ENCODE data around the gene SIGLEC7. TPM values are rescaled to one million over a fixed set of nuclear protein-coding genes. Genes with fewer than 3 reads are reported as not detected.
A peak's percentile ranks its signal among the peaks of the same experiment; 100 is the strongest.

SIGLEC7 gene
- total RNA-seq, 2 donors from 2014 or later: 2.4 to 5.9 TPM

DNA sequence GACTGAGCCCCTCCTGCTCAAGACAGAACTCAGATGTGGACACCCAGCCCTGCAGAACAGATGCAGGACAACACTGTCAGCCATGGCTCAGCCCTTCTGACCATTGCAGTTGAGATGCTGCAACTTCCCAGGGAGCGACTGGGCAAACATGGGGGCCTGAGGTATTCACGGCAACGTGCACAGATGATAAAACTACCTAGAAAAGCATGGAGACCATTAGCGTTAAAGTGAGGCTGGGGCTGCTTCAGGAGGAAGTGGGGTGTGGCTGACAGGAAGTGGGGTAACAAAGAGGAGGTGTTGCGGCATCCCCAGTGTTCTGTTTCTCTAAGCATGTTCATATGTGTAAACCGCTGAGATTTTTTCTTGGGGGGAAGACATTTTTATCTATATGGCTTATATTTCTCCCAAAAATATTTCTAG is 18.7 kb upstream of the SIGLEC7 start:
- TF ChIP-seq, protein P1, sequence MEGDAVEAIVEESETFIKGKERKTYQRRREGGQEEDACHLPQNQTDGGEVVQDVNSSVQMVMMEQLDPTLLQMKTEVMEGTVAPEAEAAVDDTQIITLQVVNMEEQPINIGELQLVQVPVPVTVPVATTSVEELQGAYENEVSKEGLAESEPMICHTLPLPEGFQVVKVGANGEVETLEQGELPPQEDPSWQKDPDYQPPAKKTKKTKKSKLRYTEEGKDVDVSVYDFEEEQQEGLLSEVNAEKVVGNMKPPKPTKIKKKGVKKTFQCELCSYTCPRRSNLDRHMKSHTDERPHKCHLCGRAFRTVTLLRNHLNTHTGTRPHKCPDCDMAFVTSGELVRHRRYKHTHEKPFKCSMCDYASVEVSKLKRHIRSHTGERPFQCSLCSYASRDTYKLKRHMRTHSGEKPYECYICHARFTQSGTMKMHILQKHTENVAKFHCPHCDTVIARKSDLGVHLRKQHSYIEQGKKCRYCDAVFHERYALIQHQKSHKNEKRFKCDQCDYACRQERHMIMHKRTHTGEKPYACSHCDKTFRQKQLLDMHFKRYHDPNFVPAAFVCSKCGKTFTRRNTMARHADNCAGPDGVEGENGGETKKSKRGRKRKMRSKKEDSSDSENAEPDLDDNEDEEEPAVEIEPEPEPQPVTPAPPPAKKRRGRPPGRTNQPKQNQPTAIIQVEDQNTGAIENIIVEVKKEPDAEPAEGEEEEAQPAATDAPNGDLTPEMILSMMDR (IDR thresholded peaks at IDR 0.05): no peak
- no peak for ATAC-seq (ENCODE audit: insufficient number of reproducible peaks, low FRiP score, low read depth)
- no peak for DNase-seq (ENCODE audit: low spot score)
- Histone ChIP-seq H3K27ac (peak overlapping the region in 1 of 2 donors; percentile 30), H3K36me3 (no peaks in the 10 kb centered on the region), H3K4me1 (ENCODE audit: control insufficient read depth in 1 of 2, low read depth in 2 of 2) (no peaks in the 10 kb centered on the region), H3K9me3 (no peaks in the 10 kb centered on the region), H3K4me3 (no peak overlapping the region), H3K27me3 (replicated peaks; ENCODE audit: insufficient read depth) (no peaks in the 10 kb centered on the region)

DNA sequence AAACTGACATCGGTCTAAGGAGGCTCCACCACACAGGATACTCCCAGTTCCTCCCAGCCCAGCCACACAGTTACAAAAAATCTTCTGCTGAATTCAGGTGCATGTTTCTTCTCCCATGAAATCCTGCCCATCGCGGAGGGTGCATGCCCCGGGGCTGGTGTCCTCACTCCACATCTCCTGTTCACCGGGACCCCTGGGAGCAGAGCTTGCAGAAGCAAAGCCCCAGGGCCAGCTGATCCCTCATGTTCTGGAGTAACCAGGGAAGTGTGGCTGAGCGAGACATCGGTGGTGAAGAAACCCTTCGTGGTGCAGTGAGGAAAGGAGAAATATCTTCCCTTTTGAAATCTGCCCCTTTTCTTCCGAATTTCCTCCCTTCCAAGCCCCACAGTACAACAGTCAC is 18.3 kb upstream of the SIGLEC7 start:
- Histone ChIP-seq H3K4me1 (ENCODE audit: control insufficient read depth in 1 of 2, low read depth in 2 of 2) (no peaks in the 10 kb centered on the region), H3K36me3 (no peaks in the 10 kb centered on the region), H3K4me3 (no peak overlapping the region), H3K9me3 (no peaks in the 10 kb centered on the region), H3K27ac (peak overlapping the region in 1 of 2 donors; percentile 52), H3K27me3 (replicated peaks; ENCODE audit: insufficient read depth) (no peaks in the 10 kb centered on the region)
- no peak for DNase-seq (ENCODE audit: low spot score)
- no peak for ATAC-seq (ENCODE audit: insufficient number of reproducible peaks, low FRiP score, low read depth)
- TF ChIP-seq, protein P1 (IDR thresholded peaks at IDR 0.05): no peak

DNA sequence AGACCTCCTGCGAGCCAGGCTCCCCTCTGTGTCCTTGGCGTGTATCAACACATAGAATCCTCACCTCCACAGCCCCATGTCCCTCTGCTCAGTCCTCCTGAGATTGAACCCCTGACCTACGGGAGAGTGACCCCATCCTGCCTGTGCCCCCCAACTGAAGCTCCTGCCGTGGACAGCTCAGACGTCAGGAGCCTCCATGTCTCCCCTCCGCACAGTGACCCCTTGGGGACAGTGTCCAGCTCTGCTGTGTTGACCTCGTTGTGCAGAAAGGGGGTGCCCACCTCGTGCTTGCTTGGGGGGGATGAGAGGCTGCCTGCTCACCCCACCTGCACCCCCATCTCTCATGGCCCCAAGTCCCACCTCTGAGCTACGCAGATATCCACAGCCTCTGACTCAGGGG is 17.9 kb upstream of the SIGLEC7 start:
- no peak for ATAC-seq (ENCODE audit: insufficient number of reproducible peaks, low FRiP score, low read depth)
- TF ChIP-seq, protein P1 (IDR thresholded peaks at IDR 0.05): no peak
- DNase-seq (ENCODE audit: low spot score): no peak
- no peaks in the 10 kb centered on the region for H3K36me3 ChIP-seq
- no peaks in the 10 kb centered on the region for H3K27me3 ChIP-seq (replicated peaks; ENCODE audit: insufficient read depth)
- H3K4me3 ChIP-seq: no peak overlapping the region
- H3K27ac ChIP-seq: peak overlapping the region in 1 of 2 donors; percentile 52
- no peaks in the 10 kb centered on the region for H3K4me1 ChIP-seq (ENCODE audit: control insufficient read depth in 1 of 2, low read depth in 2 of 2)
- no peaks in the 10 kb centered on the region for H3K9me3 ChIP-seq

DNA sequence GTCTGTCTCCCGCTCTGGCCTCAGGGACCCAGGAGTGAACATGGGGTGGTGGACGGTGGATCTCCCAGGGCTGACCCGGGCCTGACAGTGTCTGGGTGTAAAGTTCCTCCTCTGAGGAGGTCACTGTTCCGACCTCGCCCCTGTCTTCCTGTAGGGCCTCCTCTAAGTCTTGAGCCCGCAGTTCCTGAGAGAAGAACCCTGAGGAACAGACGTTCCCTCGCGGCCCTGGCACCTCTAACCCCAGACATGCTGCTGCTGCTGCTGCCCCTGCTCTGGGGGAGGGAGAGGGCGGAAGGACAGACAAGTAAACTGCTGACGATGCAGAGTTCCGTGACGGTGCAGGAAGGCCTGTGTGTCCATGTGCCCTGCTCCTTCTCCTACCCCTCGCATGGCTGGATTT is 17.4 kb upstream of the SIGLEC7 start, which contains the start of gene SIGLEC9:
SIGLEC9 (plus strand) TSS at position 178 of the 400 bp plus-strand sequence; CDS start at position 247, 69 bp downstream.
- peak within 1 kb of the TSS; percentile 56 for H3K4me3 ChIP-seq
- no peaks in the 10 kb centered on the region for H3K9me3 ChIP-seq
- H3K27me3 ChIP-seq (replicated peaks; ENCODE audit: insufficient read depth): no peaks in the 10 kb centered on the region
- DNase-seq (ENCODE audit: low spot score): no peak
- TF ChIP-seq, protein P1 (IDR thresholded peaks at IDR 0.05): no peak
- H3K27ac ChIP-seq: peak within 1 kb of the TSS in 1 of 2 donors; percentile 52
- H3K36me3 ChIP-seq: no peaks in the 10 kb centered on the region
- no peak for ATAC-seq (ENCODE audit: insufficient number of reproducible peaks, low FRiP score, low read depth)
- H3K4me1 ChIP-seq (ENCODE audit: control insufficient read depth in 1 of 2, low read depth in 2 of 2): no peaks in the 10 kb centered on the region

- Histone ChIP-seq H3K9me3 (no peaks in the 10 kb centered on the region), H3K4me3 (peak overlapping the region; percentile 56), H3K36me3 (no peaks in the 10 kb centered on the region), H3K27me3 (replicated peaks; ENCODE audit: insufficient read depth) (no peaks in the 10 kb centered on the region), H3K27ac (peak overlapping the region in 1 of 2 donors; percentile 44), H3K4me1 (ENCODE audit: control insufficient read depth in 1 of 2, low read depth in 2 of 2) (no peaks in the 10 kb centered on the region)
- DNase-seq (ENCODE audit: low spot score) (no peak), ATAC-seq (ENCODE audit: insufficient number of reproducible peaks, low FRiP score, low read depth) (no peak)
- TF ChIP-seq, protein P1 (IDR thresholded peaks at IDR 0.05): no peak
Measured at GRCh38 chr19:51125421-51126075, 16.6 kb upstream of the SIGLEC7 start.

Measured in thoracic aorta (tissue), 2 donors.